H1 (cell line): ENCODE data around the gene HMMR.

ENCODE experiments used
- BCL11A ChIP-seq, 2 experiments: IDR thresholded peaks; one replicate each; pipeline ENCODE4 v1.6.1; 2011; ENCODE audit warnings: low read depth in 2 of 2, low read length in 2 of 2, mild to moderate bottlenecking in 2 of 2
- CTCF ChIP-seq, 3 experiments: IDR thresholded peaks; 1 replicate in 2 of 3; 2 replicates in 1 of 3; pipeline versions ENCODE4 v1.5.1 to v1.6.1; 2011; ENCODE audit warnings: low read length in 3 of 3, mild to moderate bottlenecking in 3 of 3, inconsistent platforms in 2 of 3, low read depth in 1 of 3, moderate library complexity in 1 of 3; ENCODE audit not compliant: insufficient read depth in 1 of 3; ENCODE audit errors: control extremely low read depth in 1 of 3
- EP300 ChIP-seq, 2 experiments: IDR thresholded peaks; 1 replicate in 1 of 2; 2 replicates in 1 of 2; pipeline ENCODE4 v1.6.1; 2011 to 2012; ENCODE audit warnings: low read depth in 2 of 2, low read length in 2 of 2, mild to moderate bottlenecking in 2 of 2, borderline replicate concordance in 1 of 2, inconsistent platforms in 1 of 2, moderate library complexity in 1 of 2
- FOSL1 ChIP-seq: IDR thresholded peaks from 2 replicates; pipeline ENCODE4 v1.6.1; 2011; ENCODE audit warnings: mild to moderate bottlenecking, low read depth, low read length, moderate library complexity; ENCODE audit not compliant: insufficient read depth
- GABPA ChIP-seq: IDR thresholded peaks from 2 replicates; pipeline ENCODE4 v1.6.1; 2011; ENCODE audit warnings: mild to moderate bottlenecking, low read length, moderate library complexity, borderline replicate concordance; ENCODE audit not compliant: insufficient read depth
- KDM5A ChIP-seq: fragments of 200-600 bp; IDR thresholded peaks from 2 replicates; pipeline ENCODE4 v1.7.1; 2012; ENCODE audit warnings: mild to moderate bottlenecking, low read length, inconsistent platforms, mixed read lengths
- POLR2A ChIP-seq, 2 experiments: IDR thresholded peaks; 1 replicate in 1 of 2; 2 replicates in 1 of 2; pipeline ENCODE4 v1.6.1; 2011; ENCODE audit warnings: low read depth in 2 of 2, low read length in 2 of 2, mild to moderate bottlenecking in 2 of 2; ENCODE audit errors: control extremely low read depth in 1 of 2
- POLR2AphosphoS5 ChIP-seq: IDR thresholded peaks from 2 replicates; pipeline ENCODE4 v1.6.1; 2011; ENCODE audit warnings: low read depth, low read length
- YY1 ChIP-seq: IDR thresholded peaks from 2 replicates; pipeline ENCODE4 v1.6.1; 2011; ENCODE audit warnings: low read depth, mild to moderate bottlenecking, low read length
- TF ChIP-seq, protein P1 (sequence below): IDR thresholded peaks from 2 replicates; pipeline ENCODE4 v1.6.1; 2012; ENCODE audit warnings: inconsistent platforms

DNA sequence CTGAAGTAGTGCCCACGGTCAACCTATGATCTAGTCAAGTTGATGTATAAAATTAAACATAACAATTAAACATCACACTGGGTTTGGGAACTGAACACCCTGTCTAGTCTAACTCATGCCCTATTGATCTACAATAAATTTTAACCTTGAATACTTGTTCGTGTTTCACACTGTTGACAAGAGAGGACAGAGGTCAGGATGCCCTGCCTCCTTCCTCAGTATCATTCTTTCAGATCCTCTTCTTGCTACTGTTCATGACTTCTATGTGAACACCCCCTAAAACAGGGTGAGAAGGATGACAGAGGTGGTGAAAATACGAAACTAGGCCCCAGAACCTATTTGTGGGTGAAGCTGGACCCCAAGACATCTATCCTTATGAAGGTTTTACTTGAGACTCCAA is 36.9 kb downstream of the HMMR start:
- no peak for TF ChIP-seq CTCF (IDR thresholded peaks at IDR 0.05; ENCODE audit: control extremely low read depth in 1 of 3, insufficient read depth in 1 of 3, low read depth in 1 of 3, low read length in 3 of 3)
- no peak for TF ChIP-seq POLR2AphosphoS5
- no peak for TF ChIP-seq GABPA
- TF ChIP-seq POLR2A (IDR thresholded peaks at IDR 0.05; ENCODE audit: control extremely low read depth in 1 of 2, low read depth in 2 of 2, low read length in 2 of 2) = no peak
- no peak for TF ChIP-seq FOSL1
- TF ChIP-seq, protein P1, sequence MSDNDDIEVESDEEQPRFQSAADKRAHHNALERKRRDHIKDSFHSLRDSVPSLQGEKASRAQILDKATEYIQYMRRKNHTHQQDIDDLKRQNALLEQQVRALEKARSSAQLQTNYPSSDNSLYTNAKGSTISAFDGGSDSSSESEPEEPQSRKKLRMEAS = no peak
- no peak for TF ChIP-seq KDM5A
- no peak for TF ChIP-seq EP300 (IDR thresholded peaks at IDR 0.05; ENCODE audit: borderline replicate concordance in 1 of 2, low read depth in 2 of 2, low read length in 2 of 2)
- TF ChIP-seq YY1 = no peak
- TF ChIP-seq BCL11A (IDR thresholded peaks at IDR 0.05; ENCODE audit: low read depth in 2 of 2, low read length in 2 of 2) = no peak
